Naive thymus-derived CD4-positive, alpha-beta T cell (primary cell): Measurements from ENCODE around the gene ACAA2. TPM values are rescaled to one million over a fixed set of nuclear protein-coding genes. Genes with fewer than 3 reads are reported as not detected.
"Not testable (repeated sequence)": the region's sequence is repeated elsewhere in the genome, so short reads cannot be mapped to it uniquely, and the experiment has no call there.

Experiments
- ATAC-seq: fragments of 150-1000 bp; cut with Tn5 transposase; 2 replicates; pipeline ENCODE4 v1.10.0; 2021; ENCODE audit warnings: mild to moderate bottlenecking, moderate library complexity
- CTCF ChIA-PET: fragments of 350-600 bp; sonication (Branson Sonifier 250); formaldehyde crosslinking; loops from one replicate; lab custom pipeline; 2021; ENCODE audit warnings: antibody characterized with exemption; lab: Charles Lee
- POLR2A ChIA-PET: fragments of 350-600 bp; sonication (Branson Sonifier 250); formaldehyde crosslinking; loops from one replicate; lab custom pipeline; 2021; ENCODE audit warnings: antibody characterized with exemption, inconsistent platforms; lab: Charles Lee
- DNase-seq, 9 donors: peaks; one replicate each; pipeline versions ENCODE4 v3.0.0 to v3.0.0-alpha.2; 2020 to 2022; ENCODE audit warnings: mixed read lengths in 1 of 9
- H3K27ac ChIP-seq: one replicate; pipeline ENCODE4 v1.7.0; 2013; ENCODE audit warnings: mild to moderate bottlenecking, low read depth, low read length, moderate library complexity
- H3K27me3 ChIP-seq, 2 donors: one replicate each; pipeline ENCODE4 v1.7.0; 2013; ENCODE audit warnings: low read length in 2 of 2, mild to moderate bottlenecking in 2 of 2, moderate library complexity in 2 of 2; ENCODE audit not compliant: control insufficient read depth in 2 of 2, insufficient read depth in 2 of 2
- H3K36me3 ChIP-seq, 3 experiments: 1 replicate in 2 of 3; 2 replicates in 1 of 3; pipeline ENCODE4 v1.7.0; 2013; ENCODE audit warnings: low read length in 3 of 3, mild to moderate bottlenecking in 3 of 3, moderate library complexity in 1 of 3; ENCODE audit not compliant: insufficient read depth in 3 of 3, control insufficient read depth in 2 of 3
- H3K4me1 ChIP-seq, 2 donors: one replicate each; pipeline ENCODE4 v1.7.0; 2013; ENCODE audit warnings: low read length in 2 of 2, mild to moderate bottlenecking in 2 of 2, moderate library complexity in 1 of 2; ENCODE audit not compliant: control insufficient read depth in 2 of 2, insufficient read depth in 2 of 2
- H3K4me3 ChIP-seq: 2 replicates; pipeline ENCODE4 v1.7.0; 2013; ENCODE audit warnings: mild to moderate bottlenecking, low read length
- H3K9me3 ChIP-seq, 3 experiments: 1 replicate in 2 of 3; 2 replicates in 1 of 3; pipeline ENCODE4 v1.7.0; 2013; ENCODE audit warnings: low read length in 3 of 3; ENCODE audit not compliant: control insufficient read depth in 2 of 3
- H3K27ac Mint-ChIP-seq, 9 donors: one replicate each; pipeline ENCODE4 v1.8.0; 2020 to 2022; ENCODE audit warnings: mixed read lengths in 9 of 9, mild to moderate bottlenecking in 8 of 9, moderate library complexity in 5 of 9, inconsistent platforms in 2 of 9
- H3K27me3 Mint-ChIP-seq, 5 donors: one replicate each; pipeline ENCODE4 v1.8.0; 2021 to 2022; ENCODE audit warnings: mixed read lengths in 5 of 5, mild to moderate bottlenecking in 1 of 5
- H3K36me3 Mint-ChIP-seq, 5 donors: one replicate each; pipeline ENCODE4 v1.8.0; 2020 to 2022; ENCODE audit warnings: mixed read lengths in 5 of 5, mild to moderate bottlenecking in 3 of 5, inconsistent platforms in 1 of 5
- H3K4me1 Mint-ChIP-seq, 7 donors: one replicate each; pipeline ENCODE4 v1.8.0; 2020 to 2022; ENCODE audit warnings: mixed read lengths in 7 of 7, mild to moderate bottlenecking in 3 of 7, inconsistent platforms in 1 of 7
- H3K4me3 Mint-ChIP-seq, 10 donors: one replicate each; pipeline ENCODE4 v1.8.0; 2020 to 2022; ENCODE audit warnings: mild to moderate bottlenecking in 10 of 10, mixed read lengths in 10 of 10, moderate library complexity in 6 of 10, inconsistent platforms in 2 of 10
- H3K9me3 Mint-ChIP-seq, 11 donors: one replicate each; pipeline ENCODE4 v1.8.0; 2020 to 2022; ENCODE audit warnings: mixed read lengths in 11 of 11, mild to moderate bottlenecking in 4 of 11, inconsistent platforms in 1 of 11, moderate library complexity in 1 of 11
- intact Hi-C, 2 donors: fragments of 100-400 bp; cut with micrococcal nuclease; formaldehyde crosslinking; loops; one replicate each; pipeline ENCODE4 v1.15.1; 2023
- polyA plus RNA-seq, 2 donors: library from polyadenylated mRNA; unstranded; fragments of 300-500 nt; fragmentation: Illumina TruSeq; gene quantifications; one replicate each; pipeline ENCODE4 v1.2.3, GENCODE V29; 2021
- total RNA-seq, 6 experiments: library from RNA in 5 of 6; stranded (reverse) in 5 of 6; gene quantifications; 1 replicate in 5 of 6; 2 replicates in 1 of 6; pipeline ENCODE4 v1.2.3 and lab custom pipeline; 2021 to 2026

The ACAA2 gene
- total and polyA plus RNA-seq, 7 experiments from 2014 or later: 15.4 to 94.7 (median 29.3) TPM

GRCh38 chr18:49812286-49813068 is 856 bp downstream of the ACAA2 start:
- CTCF ChIA-PET: no interaction called here
- no peak for ATAC-seq

GRCh38 chr18:49811151-49811938 is 2.0 kb downstream of the ACAA2 start:
- H3K4me1 ChIP-seq: peaks cover 4 to 25% of the 10 kb centered on the region in 2 donors
- Mint-ChIP-seq H3K36me3 (peaks cover 14 to 55% (median 26%) of the 10 kb centered on the region in 5 donors), H3K9me3 (peaks cover 0 to 30% (median 16%) of the 10 kb centered on the region in 11 donors), H3K27me3 (no peaks in the 10 kb centered on the region), H3K4me1 (peaks cover 32 to 57% (median 54%) of the 10 kb centered on the region in 7 donors), H3K4me3 (peak overlapping the region in 7 of 10 donors; percentile 26 to 99 (median 51)), H3K27ac (peak overlapping the region in 1 of 9 donors; percentile 50)
- ATAC-seq: no peak
- peaks cover 0 to 9% (median 0%) of the 10 kb centered on the region in 3 experiments for H3K36me3 ChIP-seq
- H3K27ac ChIP-seq: no peak overlapping the region
- no peak for DNase-seq
- intact Hi-C loops: loop anchor here (5.0 to 10.0 kb wide), 8 partner anchors 476 to 1386 kb away; partner anchors contain the start of genes SKA1 (in 2 of the 2), CTIF (in 1 of the 2), CXXC1 (in 1 of the 2) and MEX3C (in 1 of the 2)
- no peaks in the 10 kb centered on the region for H3K27me3 ChIP-seq
- ChIA-PET CTCF (no interaction called here), POLR2A (interaction anchor here (0.5 to 1.1 kb wide), 3 partner anchors 23 to 457 kb away, joined by 3 read pairs; partner anchors contain the start of gene DYM)
- H3K9me3 ChIP-seq: peaks cover 0 to 7% (median 0%) of the 10 kb centered on the region in 3 experiments
- no peak overlapping the region for H3K4me3 ChIP-seq

More at GRCh38 chr18:49812286-49813068, 856 bp downstream of the ACAA2 start:
- intact Hi-C loops: loop anchor here (1.0 to 10.0 kb wide), 18 partner anchors 8 to 1386 kb away; partner anchors contain the start of genes RPL17 (in 2 of the 2), SKA1 (in 2 of the 2), C18orf32 (in 1 of the 2) and CTIF (in 1 of the 2)
- peaks cover 14 to 57% (median 26%) of the 10 kb centered on the region in 5 donors for H3K36me3 Mint-ChIP-seq
- DNase-seq: no peak
- H3K9me3 Mint-ChIP-seq: peaks cover 0 to 30% (median 16%) of the 10 kb centered on the region in 11 donors
- H3K4me1 Mint-ChIP-seq: peaks cover 35 to 60% (median 55%) of the 10 kb centered on the region in 7 donors
- H3K27me3 Mint-ChIP-seq: no peaks in the 10 kb centered on the region
- H3K9me3 ChIP-seq: peaks cover 0 to 7% (median 0%) of the 10 kb centered on the region in 3 experiments
- H3K4me1 ChIP-seq: peaks cover 10 to 28% of the 10 kb centered on the region in 2 donors
- H3K36me3 ChIP-seq: peaks cover 0 to 9% (median 0%) of the 10 kb centered on the region in 3 experiments
- H3K4me3 ChIP-seq: peak overlapping the region; percentile 87
- POLR2A ChIA-PET: interaction anchor here (1.1 to 1.4 kb wide), 2 partner anchors 24 to 321 kb away, joined by 3 to 4 read pairs; no protein-coding TSS in a partner anchor
- peak overlapping the region; percentile 89 to 99 (median 96) for H3K4me3 Mint-ChIP-seq
- H3K27me3 ChIP-seq: no peaks in the 10 kb centered on the region
- peak overlapping the region; percentile 59 to 99 (median 96) for H3K27ac Mint-ChIP-seq
- H3K27ac ChIP-seq: peak overlapping the region; percentile 90

DNA sequence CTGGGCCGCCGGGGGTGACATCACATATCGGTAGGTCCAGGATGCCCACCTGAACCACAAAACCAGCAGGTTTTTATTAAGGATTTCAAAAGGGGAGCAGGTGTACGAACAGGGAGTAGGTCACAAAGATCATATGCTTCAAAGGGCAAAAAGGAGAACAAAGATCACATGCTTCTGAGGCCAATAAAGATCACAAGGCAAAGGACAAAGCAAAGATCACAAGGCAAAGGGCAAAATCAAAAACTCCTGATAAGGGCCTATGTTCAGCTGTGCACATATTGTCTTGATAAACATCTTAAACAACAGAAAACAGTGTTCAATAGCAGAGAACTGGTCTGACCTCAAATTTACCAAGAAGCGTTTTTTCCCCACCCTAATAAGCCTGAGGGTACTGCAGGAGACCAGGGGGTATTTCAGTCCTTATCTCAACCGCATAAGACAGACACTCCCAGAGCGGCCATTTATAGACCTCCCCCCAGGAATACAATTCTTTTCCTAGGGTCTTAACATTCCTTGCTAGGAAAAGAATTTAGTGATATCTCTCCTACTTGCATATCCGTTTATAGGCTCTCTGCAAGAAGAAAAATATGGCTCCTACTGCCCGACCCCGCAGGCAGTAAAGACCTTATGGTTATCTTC is 4.7 kb downstream of the ACAA2 start:
- Mint-ChIP-seq H3K4me1 (peaks cover 31 to 56% (median 50%) of the 10 kb centered on the region in 7 donors), H3K36me3 (peaks cover 14 to 45% (median 26%) of the 10 kb centered on the region in 5 donors), H3K9me3 (peaks cover 0 to 30% (median 16%) of the 10 kb centered on the region in 11 donors)
- H3K27me3 ChIP-seq, DNase-seq, ATAC-seq, H3K4me3 Mint-ChIP-seq, intact Hi-C loops, H3K4me3 ChIP-seq, CTCF ChIA-PET, POLR2A ChIA-PET, H3K27ac ChIP-seq, H3K27me3 Mint-ChIP-seq, H3K36me3 ChIP-seq, H3K9me3 ChIP-seq, H3K27ac Mint-ChIP-seq: not testable (repeated sequence)
- H3K4me1 ChIP-seq: peaks cover 4 to 17% of the 10 kb centered on the region in 2 donors

- peaks cover 0 to 5% (median 4%) of the 10 kb centered on the region in 3 experiments for H3K36me3 ChIP-seq
- no peak overlapping the region for H3K27ac ChIP-seq
- ATAC-seq (no peak), DNase-seq (no peak)
- POLR2A ChIA-PET: no interaction called here
- H3K9me3 ChIP-seq: peaks cover 0 to 1% (median 0%) of the 10 kb centered on the region in 3 experiments
- no peak overlapping the region for H3K4me3 ChIP-seq
- H3K4me1 ChIP-seq: no peaks in the 10 kb centered on the region
- Mint-ChIP-seq H3K27me3 (no peaks in the 10 kb centered on the region), H3K36me3 (peaks cover 7 to 43% (median 30%) of the 10 kb centered on the region in 5 donors), H3K4me1 (peaks cover 20 to 45% (median 28%) of the 10 kb centered on the region in 7 donors), H3K9me3 (peaks cover 0 to 15% (median 6%) of the 10 kb centered on the region in 11 donors), H3K27ac (no peak overlapping the region), H3K4me3 (no peak overlapping the region)
- intact Hi-C loops: no loop called here
- CTCF ChIA-PET: no interaction called here
- H3K27me3 ChIP-seq: no peaks in the 10 kb centered on the region
These were observed 9.2 kb downstream of the ACAA2 start for GRCh38 chr18:49804096-49804495.

DNA sequence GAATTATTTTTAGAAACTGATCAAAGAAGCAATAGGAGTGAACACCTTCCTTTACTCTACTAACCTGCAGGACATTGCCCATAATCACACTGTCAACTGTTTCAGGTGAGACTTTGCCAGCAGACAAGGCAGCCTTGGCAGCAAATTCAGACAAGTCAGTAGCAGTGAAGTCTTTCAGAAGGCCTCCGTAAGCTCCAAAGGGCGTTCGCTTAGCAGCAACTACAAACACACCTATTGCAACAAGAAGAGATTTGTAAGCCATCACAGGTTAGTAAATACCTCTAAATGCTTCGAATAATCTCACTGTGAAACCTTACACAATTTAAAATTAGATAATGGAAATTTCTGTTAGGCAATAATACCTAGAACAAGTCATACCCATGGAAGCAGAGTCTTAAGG is 10.7 kb downstream of the ACAA2 start:
- Histone ChIP-seq H3K27ac (no peak overlapping the region), H3K4me3 (no peak overlapping the region), H3K36me3 (peaks cover 0 to 5% (median 4%) of the 10 kb centered on the region in 3 experiments), H3K9me3 (no peaks in the 10 kb centered on the region), H3K4me1 (no peaks in the 10 kb centered on the region), H3K27me3 (no peaks in the 10 kb centered on the region)
- no peak for ATAC-seq
- Mint-ChIP-seq H3K27me3 (no peaks in the 10 kb centered on the region), H3K36me3 (peaks cover 3 to 36% (median 26%) of the 10 kb centered on the region in 5 donors), H3K27ac (no peak overlapping the region), H3K9me3 (peaks cover 0 to under 1% (median 0%) of the 10 kb centered on the region in 11 donors), H3K4me3 (no peak overlapping the region), H3K4me1 (peaks cover 17 to 39% (median 27%) of the 10 kb centered on the region in 7 donors)
- ChIA-PET POLR2A (no interaction called here), CTCF (no interaction called here)
- intact Hi-C loops: no loop called here
- no peak for DNase-seq

- H3K4me3 ChIP-seq, H3K27ac ChIP-seq, H3K27me3 ChIP-seq, DNase-seq, intact Hi-C loops, H3K27me3 Mint-ChIP-seq, ATAC-seq, H3K27ac Mint-ChIP-seq, H3K4me3 Mint-ChIP-seq, H3K4me1 ChIP-seq, H3K9me3 ChIP-seq, POLR2A ChIA-PET, CTCF ChIA-PET, H3K9me3 Mint-ChIP-seq: not testable (repeated sequence)
- Mint-ChIP-seq H3K36me3 (peaks cover 3 to 40% (median 33%) of the 10 kb centered on the region in 5 donors), H3K4me1 (peaks cover 9 to 32% (median 19%) of the 10 kb centered on the region in 7 donors)
- peaks cover 0 to 10% (median 5%) of the 10 kb centered on the region in 3 experiments for H3K36me3 ChIP-seq
These were observed 12.8 kb downstream of the ACAA2 start for GRCh38 chr18:49800491-49800890.
